Sigmoid colon (tissue), 7 donors: ENCODE data around the gene TBL3. TPM values are rescaled to one million over a fixed set of nuclear protein-coding genes. Genes with fewer than 3 reads are reported as not detected.
"Not testable (repeated sequence)": the region's sequence is repeated elsewhere in the genome, so short reads cannot be mapped to it uniquely, and the experiment has no call there.

Source experiments
- DNase-seq: peaks from one replicate; pipeline ENCODE4 v3.0.0-alpha.2; 2019
- H3K27ac ChIP-seq, 4 donors: fragments of 200-600 bp; sonication (generic); one replicate each; pipeline ENCODE4 v1.5.1; 2016 to 2019; ENCODE audit warnings: mild to moderate bottlenecking in 1 of 4
- H3K27me3 ChIP-seq, 3 donors: fragments of 200-600 bp; sonication (generic); one replicate each; pipeline ENCODE4 v1.5.1; 2019; ENCODE audit warnings: mild to moderate bottlenecking in 1 of 3
- H3K36me3 ChIP-seq, 4 donors: fragments of 200-600 bp; sonication (generic); one replicate each; pipeline ENCODE4 v1.5.1; 2016 to 2019
- H3K4me1 ChIP-seq, 4 donors: fragments of 200-600 bp; sonication (generic); one replicate each; pipeline ENCODE4 v1.5.1; 2017 to 2019
- H3K4me3 ChIP-seq, 4 donors: fragments of 200-600 bp; sonication (generic); one replicate each; pipeline ENCODE4 v1.5.1; 2017 to 2019; ENCODE audit warnings: mild to moderate bottlenecking in 2 of 4, moderate library complexity in 1 of 4
- H3K9me3 ChIP-seq, 4 donors: fragments of 200-600 bp in 3 of 4; sonication (generic) in 3 of 4; one replicate each; pipeline versions ENCODE4 v1.5.1 to v1.6.1; 2013 to 2019
- EP300 ChIP-seq, 4 donors: sonication (generic); formaldehyde crosslinking; IDR thresholded peaks; one replicate each; pipeline ENCODE4 v1.6.1; 2017; ENCODE audit warnings: antibody characterized with exemption in 4 of 4
- POLR2A ChIP-seq, 2 donors: fragments of 450-650 bp; IDR thresholded peaks; one replicate each; pipeline ENCODE4 v1.6.1; 2016; ENCODE audit warnings: antibody characterized with exemption in 2 of 2, mild to moderate bottlenecking in 2 of 2, moderate library complexity in 2 of 2
- POLR2AphosphoS5 ChIP-seq, 4 donors: sonication (generic); formaldehyde crosslinking; IDR thresholded peaks; one replicate each; pipeline ENCODE4 v1.6.1; 2017; ENCODE audit warnings: antibody characterized with exemption in 4 of 4
- WGBS, 2 donors: extraction: QIAGEN DNeasy Blood & Tissue Kit; methylation state at CpG; one replicate each; pipeline ENCODE4 v1.1.7; 2013; 5-methylcytosine and 5-hydroxymethylcytosine counted together
- intact Hi-C: fragments of 100-400 bp; cut with DNase I; formaldehyde crosslinking; loops from one replicate; pipeline ENCODE4 v1.15.1; 2023
- polyA plus RNA-seq, 3 donors: library from polyadenylated mRNA; stranded (reverse); fragments of 200-250 nt; gene quantifications; one replicate each; pipeline ENCODE4 v1.2.3, GENCODE V29; 2013
- total RNA-seq, 4 donors: library from RNA; depleted of rRNA; stranded (reverse); fragments of >200 nt; gene quantifications; one replicate each; pipeline ENCODE4 v1.1.0, GENCODE V29; 2016
- TF ChIP-seq, protein P1 (sequence below), 4 experiments: fragments of 450-650 bp in 3 of 4; fragments of 200-600 bp in 1 of 4; IDR thresholded peaks; one replicate each; pipeline ENCODE4 v1.5.1; 2016 to 2019; ENCODE audit warnings: antibody characterized with exemption in 4 of 4, mild to moderate bottlenecking in 3 of 4, moderate library complexity in 2 of 4
- donor health status: healthy with polysubstance abuse.
- donor health status: Bipolar disorder and iron deficiency.
- donor health status: healthy.

TBL3 gene
- total and polyA plus RNA-seq, 7 donors: 14.3 to 37.4 (median 25.4) TPM

DNA sequence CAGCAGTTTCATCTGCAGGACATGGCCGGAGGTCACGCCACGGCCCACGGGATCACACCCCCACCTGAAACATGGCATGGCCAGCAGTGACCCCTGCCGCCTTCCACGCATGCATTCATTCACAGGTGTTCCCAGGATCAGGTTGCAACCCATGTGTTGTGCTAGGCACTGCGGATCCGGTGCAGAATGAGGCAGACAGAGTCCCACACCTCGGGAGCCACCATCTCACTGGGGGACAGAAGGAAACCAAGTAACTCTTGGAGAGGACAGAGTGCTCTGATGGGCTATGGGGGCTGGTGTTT, 24.5 kb upstream of the TBL3 start:
- no peak for DNase-seq
- peaks cover 0 to 14% (median 3%) of the 10 kb centered on the region in 4 donors for H3K4me1 ChIP-seq
- H3K27ac ChIP-seq: no peak overlapping the region
- no peaks in the 10 kb centered on the region for H3K9me3 ChIP-seq
- H3K36me3 ChIP-seq: no peaks in the 10 kb centered on the region
- TF ChIP-seq POLR2A (IDR thresholded peaks at IDR 0.05) (no peak), EP300 (IDR thresholded peaks at IDR 0.05) (no peak), POLR2AphosphoS5 (IDR thresholded peaks at IDR 0.05) (no peak)
- TF ChIP-seq, protein P1, sequence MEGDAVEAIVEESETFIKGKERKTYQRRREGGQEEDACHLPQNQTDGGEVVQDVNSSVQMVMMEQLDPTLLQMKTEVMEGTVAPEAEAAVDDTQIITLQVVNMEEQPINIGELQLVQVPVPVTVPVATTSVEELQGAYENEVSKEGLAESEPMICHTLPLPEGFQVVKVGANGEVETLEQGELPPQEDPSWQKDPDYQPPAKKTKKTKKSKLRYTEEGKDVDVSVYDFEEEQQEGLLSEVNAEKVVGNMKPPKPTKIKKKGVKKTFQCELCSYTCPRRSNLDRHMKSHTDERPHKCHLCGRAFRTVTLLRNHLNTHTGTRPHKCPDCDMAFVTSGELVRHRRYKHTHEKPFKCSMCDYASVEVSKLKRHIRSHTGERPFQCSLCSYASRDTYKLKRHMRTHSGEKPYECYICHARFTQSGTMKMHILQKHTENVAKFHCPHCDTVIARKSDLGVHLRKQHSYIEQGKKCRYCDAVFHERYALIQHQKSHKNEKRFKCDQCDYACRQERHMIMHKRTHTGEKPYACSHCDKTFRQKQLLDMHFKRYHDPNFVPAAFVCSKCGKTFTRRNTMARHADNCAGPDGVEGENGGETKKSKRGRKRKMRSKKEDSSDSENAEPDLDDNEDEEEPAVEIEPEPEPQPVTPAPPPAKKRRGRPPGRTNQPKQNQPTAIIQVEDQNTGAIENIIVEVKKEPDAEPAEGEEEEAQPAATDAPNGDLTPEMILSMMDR (IDR thresholded peaks at IDR 0.05): no peak
- 91 to 94% methylated on average over 9 of the region's 9 CpGs for WGBS, 2 donors
- no peak overlapping the region for H3K4me3 ChIP-seq
- intact Hi-C loops: no loop called here
- H3K27me3 ChIP-seq: no peaks in the 10 kb centered on the region

DNA sequence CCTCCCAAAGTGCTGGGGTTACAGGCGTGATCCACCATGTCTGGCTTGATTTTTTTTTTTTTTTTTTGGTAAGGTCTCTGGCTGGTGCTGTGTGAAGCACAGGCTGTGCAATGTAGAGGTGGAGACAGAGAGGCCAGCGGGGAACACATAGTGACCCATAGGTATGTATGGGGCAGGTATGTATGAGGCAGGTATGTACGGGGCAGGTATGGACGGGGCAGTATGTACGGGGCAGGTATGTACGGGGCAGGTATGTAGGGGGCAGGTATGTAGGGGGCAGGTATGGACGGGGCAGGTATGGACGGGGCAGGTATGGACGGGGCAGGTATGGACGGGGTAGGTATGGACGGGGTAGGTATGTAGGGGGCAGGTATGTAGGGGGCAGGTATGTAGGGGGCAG, 22.3 kb upstream of the TBL3 start:
- intact Hi-C loops: no loop called here
- no peaks in the 10 kb centered on the region for H3K27me3 ChIP-seq
- no peaks in the 10 kb centered on the region for H3K36me3 ChIP-seq
- no peak overlapping the region for H3K4me3 ChIP-seq
- no peak overlapping the region for H3K27ac ChIP-seq
- WGBS, 2 donors: 93 to 96% methylated on average over 11 of the region's 11 CpGs
- no peaks in the 10 kb centered on the region for H3K4me1 ChIP-seq
- no peak for TF ChIP-seq POLR2AphosphoS5 (IDR thresholded peaks at IDR 0.05)
- H3K9me3 ChIP-seq: no peaks in the 10 kb centered on the region
- no peak for DNase-seq

DNA sequence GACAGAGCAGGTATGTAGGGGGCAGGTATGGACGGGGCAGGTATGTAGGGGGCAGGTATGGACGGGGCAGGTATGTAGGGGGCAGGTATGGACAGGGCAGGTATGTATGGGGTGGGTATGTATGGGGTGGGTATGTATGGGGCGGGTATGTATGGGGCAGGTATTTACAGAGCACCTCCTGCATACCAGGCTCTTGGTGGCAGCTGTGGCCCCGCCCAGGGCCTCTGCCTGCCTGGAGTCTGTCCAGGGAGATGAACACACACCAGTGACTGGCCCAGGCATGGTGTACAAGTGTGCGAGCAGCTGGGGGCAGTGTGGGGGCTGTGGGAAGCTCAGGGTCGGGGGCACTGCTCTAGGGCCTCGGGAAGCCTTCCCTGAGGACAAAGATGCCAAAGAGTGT, 21.8 kb upstream of the TBL3 start:
- Histone ChIP-seq H3K4me3 (no peak overlapping the region), H3K9me3 (no peaks in the 10 kb centered on the region), H3K27ac (no peak overlapping the region), H3K27me3 (no peaks in the 10 kb centered on the region), H3K36me3 (no peaks in the 10 kb centered on the region), H3K4me1 (no peaks in the 10 kb centered on the region)
- DNase-seq: no peak
- 35 to 77% methylated on average over 7 of the region's 7 CpGs for WGBS, 2 donors
- intact Hi-C loops: no loop called here
- no peak for TF ChIP-seq POLR2A (IDR thresholded peaks at IDR 0.05)
- TF ChIP-seq, protein P1 (IDR thresholded peaks at IDR 0.05): no peak
- no peak for TF ChIP-seq EP300 (IDR thresholded peaks at IDR 0.05)
- no peak for TF ChIP-seq POLR2AphosphoS5 (IDR thresholded peaks at IDR 0.05)

DNA sequence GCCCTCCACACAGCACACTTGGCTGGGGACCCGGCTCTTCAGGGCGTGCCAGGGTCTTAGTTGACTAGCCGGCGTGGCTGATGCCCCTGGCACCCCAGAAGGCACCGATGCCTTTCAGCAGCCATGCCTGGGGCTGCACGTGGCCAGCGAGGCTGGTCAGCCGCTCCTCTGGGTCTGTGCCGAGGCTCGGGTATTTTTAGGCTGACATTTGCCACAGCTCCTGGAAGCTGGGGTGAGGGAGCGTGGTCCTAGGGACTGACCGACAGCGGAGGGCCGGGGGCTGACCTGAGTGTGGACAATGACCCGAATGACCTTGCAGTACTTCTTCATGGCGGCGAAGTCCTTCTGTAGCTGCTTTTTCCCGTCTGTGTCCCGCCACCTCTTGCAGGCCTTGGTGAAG, 21.3 kb upstream of the TBL3 start:
- Histone ChIP-seq H3K4me1 (no peaks in the 10 kb centered on the region), H3K27me3 (no peaks in the 10 kb centered on the region), H3K36me3 (no peaks in the 10 kb centered on the region), H3K4me3 (no peak overlapping the region), H3K9me3 (no peaks in the 10 kb centered on the region), H3K27ac (no peak overlapping the region)
- DNase-seq: no peak
- TF ChIP-seq POLR2A (IDR thresholded peaks at IDR 0.05) (no peak), POLR2AphosphoS5 (IDR thresholded peaks at IDR 0.05) (no peak)
- intact Hi-C loops: no loop called here
- WGBS, 2 donors: 88 to 92% methylated on average over 19 of the region's 19 CpGs

DNA sequence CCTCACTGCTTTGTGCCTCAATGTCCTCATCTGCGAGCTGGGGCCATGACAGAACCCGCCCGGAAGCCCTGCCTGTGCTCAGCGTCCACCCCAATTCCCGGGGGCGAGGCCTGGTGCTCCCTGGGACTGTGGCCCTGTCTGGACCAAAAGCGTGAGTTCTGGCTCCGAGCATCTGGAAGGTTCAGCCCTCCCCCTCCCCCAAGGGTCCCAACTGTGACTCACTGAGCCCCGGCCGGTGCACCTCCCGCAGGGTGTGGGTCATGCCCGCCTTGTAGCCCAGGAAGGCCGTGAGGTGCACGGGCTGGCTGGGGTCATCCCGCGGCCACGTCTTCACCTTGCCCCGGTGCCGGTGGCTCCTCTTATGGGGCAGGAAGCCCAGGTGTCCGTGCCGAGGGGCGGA, 18.1 kb upstream of the TBL3 start:
- no peak overlapping the region for H3K27ac ChIP-seq
- TF ChIP-seq POLR2AphosphoS5 (IDR thresholded peaks at IDR 0.05): no peak
- TF ChIP-seq POLR2A (IDR thresholded peaks at IDR 0.05): no peak
- no peak for TF ChIP-seq EP300 (IDR thresholded peaks at IDR 0.05)
- TF ChIP-seq, protein P1 (IDR thresholded peaks at IDR 0.05): no peak

DNA sequence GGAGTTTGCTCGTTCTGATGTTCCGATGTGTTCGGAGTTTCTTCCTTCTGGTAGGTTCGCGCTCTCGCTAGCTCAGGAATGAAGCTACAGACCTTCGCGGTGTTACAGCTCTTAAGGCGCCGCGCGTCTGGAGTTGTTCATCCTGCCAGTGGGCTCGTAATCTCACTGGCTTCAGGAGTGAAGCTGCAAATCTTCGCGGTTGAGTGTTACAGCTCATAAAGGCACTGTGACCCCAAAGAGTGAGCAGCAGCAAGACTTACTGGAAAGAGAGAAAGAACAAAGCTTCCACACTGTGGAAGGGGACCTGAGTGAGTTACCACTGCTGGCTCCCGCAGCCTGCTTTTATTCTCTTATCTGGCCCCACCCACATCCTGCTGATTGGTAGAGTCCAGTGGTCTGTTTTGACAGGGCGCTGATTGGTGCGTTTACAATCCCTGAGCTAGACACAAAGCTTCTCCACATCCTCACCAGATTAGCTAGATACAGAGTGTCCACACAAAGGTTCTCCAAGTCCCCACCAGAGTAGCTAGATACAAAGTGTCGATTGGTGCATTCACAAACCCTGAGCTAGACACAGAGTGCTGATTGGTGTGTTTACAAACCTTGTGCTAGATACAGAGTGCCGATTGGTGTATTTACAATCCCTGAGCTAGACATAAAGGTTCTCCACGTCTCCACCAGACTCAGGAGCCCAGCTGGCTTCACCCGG, 14.3 kb upstream of the TBL3 start:
- DNase-seq, H3K4me3 ChIP-seq, intact Hi-C loops, H3K9me3 ChIP-seq, H3K27ac ChIP-seq, H3K27me3 ChIP-seq: not testable (repeated sequence)
- Histone ChIP-seq H3K36me3 (peaks cover 6 to 17% (median 16%) of the 10 kb centered on the region in 4 donors), H3K4me1 (peaks cover 0 to 25% (median 21%) of the 10 kb centered on the region in 4 donors)
- 88 to 91% methylated on average over 21 of the region's 22 CpGs for WGBS, 2 donors

More for the DNA sequence above, 18.1 kb upstream of the TBL3 start:
- 92 to 93% methylated on average over 22 of the region's 22 CpGs for WGBS, 2 donors
- no peaks in the 10 kb centered on the region for H3K9me3 ChIP-seq
- H3K27me3 ChIP-seq: no peaks in the 10 kb centered on the region
- intact Hi-C loops: no loop called here
- no peaks in the 10 kb centered on the region for H3K36me3 ChIP-seq
- no peak for DNase-seq
- no peak overlapping the region for H3K4me3 ChIP-seq
- H3K4me1 ChIP-seq: peaks cover 0 to 2% (median 1%) of the 10 kb centered on the region in 4 donors

DNA sequence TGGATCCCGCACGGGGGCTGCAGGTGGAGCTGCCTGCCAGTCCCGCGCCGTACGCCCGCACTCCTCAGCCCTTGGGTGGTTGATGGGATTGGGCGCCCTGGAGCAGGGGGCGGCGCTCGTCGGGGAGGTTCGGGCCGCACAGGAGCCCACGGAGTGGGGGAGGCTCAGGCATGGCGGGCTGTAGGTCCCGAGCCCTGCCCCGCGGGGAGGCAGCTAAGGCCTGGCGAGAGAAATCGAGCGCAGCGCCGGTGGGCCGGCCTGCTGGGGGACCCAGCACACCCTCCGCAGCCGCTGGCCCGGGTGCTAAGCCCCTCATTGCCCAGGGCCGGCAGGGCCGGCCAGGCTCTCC, 13.7 kb upstream of the TBL3 start:
- H3K4me3 ChIP-seq, H3K9me3 ChIP-seq, intact Hi-C loops, DNase-seq, H3K27ac ChIP-seq, H3K27me3 ChIP-seq: not testable (repeated sequence)
- Histone ChIP-seq H3K36me3 (peaks cover 11 to 23% (median 21%) of the 10 kb centered on the region in 4 donors), H3K4me1 (peaks cover 0 to 25% (median 22%) of the 10 kb centered on the region in 4 donors)
- whole genome bisulfite sequencing, 2 donors: 75 to 79% methylated on average over 30 of the region's 30 CpGs
